ENCODE data around the gene MYCBPAP. TPM values are rescaled to one million over a fixed set of nuclear protein-coding genes. Genes with fewer than 3 reads are reported as not detected.

The MYCBPAP gene
- total and polyA plus RNA-seq, 2 donors (not counting 1 experiment from before 2014, with no cell fraction given) = 0.16 to 3.0 TPM

GRCh38 chr17:50524838-50525237 lies 16.6 kb downstream of the MYCBPAP start:
- no peaks in the 10 kb centered on the region for H4K20me1 ChIP-seq (ENCODE audit: control insufficient read depth, extremely low read depth, insufficient read depth, low read length)
- no peak overlapping the region for H3K27ac ChIP-seq (ENCODE audit: insufficient read depth, low read length)
- H3K4me2 ChIP-seq (ENCODE audit: extremely low read depth, insufficient read depth, low read length) = no peak overlapping the region
- H3K9ac ChIP-seq (ENCODE audit: insufficient read depth, low read length) = no peak overlapping the region
- peaks cover 17% of the 10 kb centered on the region for H3K27me3 ChIP-seq (ENCODE audit: control insufficient read depth, insufficient read depth, low read length)
- H3K79me2 ChIP-seq (ENCODE audit: control insufficient read depth, insufficient read depth, low read length) = no peaks in the 10 kb centered on the region
- TF ChIP-seq EZH2 (IDR thresholded peaks at IDR 0.05; ENCODE audit: low read length, missing control alignments) (no peak), CTCF (conservative IDR thresholded peaks at IDR 0.05 in 1 of 2, IDR thresholded peaks at IDR 0.05 in 1 of 2; ENCODE audit: low read depth in 1 of 2, low read length in 2 of 2) (no peak)
- H3K4me3 ChIP-seq (replicated peaks in 1 of 4; ENCODE audit: control extremely low read depth in 1 of 4, insufficient read depth in 1 of 4, low read depth in 3 of 4, low read length in 4 of 4) = no peak overlapping the region
- no peaks in the 10 kb centered on the region for H3K4me1 ChIP-seq (ENCODE audit: control insufficient read depth, extremely low read depth, insufficient read depth, low read length)
- no peaks in the 10 kb centered on the region for H3K9me3 ChIP-seq (ENCODE audit: control insufficient read depth, insufficient read depth, low read depth, low read length)
- H3K36me3 ChIP-seq (ENCODE audit: control insufficient read depth, insufficient read depth, low read length) = no peaks in the 10 kb centered on the region
- H2AFZ ChIP-seq (ENCODE audit: low read length) = no peak overlapping the region
- no peak for DNase-seq (ENCODE audit: low read depth in 2 of 2)

GRCh38 chr17:50527155-50527762 lies 19.0 kb downstream of the MYCBPAP start:
- H3K4me3 ChIP-seq (replicated peaks in 1 of 4; ENCODE audit: control extremely low read depth in 1 of 4, insufficient read depth in 1 of 4, low read depth in 3 of 4, low read length in 4 of 4) = no peak overlapping the region
- H3K27ac ChIP-seq (ENCODE audit: insufficient read depth, low read length) = no peak overlapping the region
- H4K20me1 ChIP-seq (ENCODE audit: control insufficient read depth, extremely low read depth, insufficient read depth, low read length) = no peaks in the 10 kb centered on the region
- H3K79me2 ChIP-seq (ENCODE audit: control insufficient read depth, insufficient read depth, low read length) = no peaks in the 10 kb centered on the region
- H3K36me3 ChIP-seq (ENCODE audit: control insufficient read depth, insufficient read depth, low read length) = no peaks in the 10 kb centered on the region
- H3K9me3 ChIP-seq (ENCODE audit: control insufficient read depth, insufficient read depth, low read depth, low read length) = no peaks in the 10 kb centered on the region
- no peak for DNase-seq (ENCODE audit: low read depth in 2 of 2)
- H3K4me1 ChIP-seq (ENCODE audit: control insufficient read depth, extremely low read depth, insufficient read depth, low read length) = no peaks in the 10 kb centered on the region
- no peak overlapping the region for H3K4me2 ChIP-seq (ENCODE audit: extremely low read depth, insufficient read depth, low read length)
- no peak overlapping the region for H2AFZ ChIP-seq (ENCODE audit: low read length)
- H3K27me3 ChIP-seq (ENCODE audit: control insufficient read depth, insufficient read depth, low read length) = peaks cover 27% of the 10 kb centered on the region
- no peak overlapping the region for H3K9ac ChIP-seq (ENCODE audit: insufficient read depth, low read length)
- TF ChIP-seq EZH2 (IDR thresholded peaks at IDR 0.05; ENCODE audit: low read length, missing control alignments) (no peak), CTCF (conservative IDR thresholded peaks at IDR 0.05 in 1 of 2, IDR thresholded peaks at IDR 0.05 in 1 of 2; ENCODE audit: low read depth in 1 of 2, low read length in 2 of 2) (no peak)

- no peaks in the 10 kb centered on the region for H3K79me2 ChIP-seq (ENCODE audit: control insufficient read depth, insufficient read depth, low read length)
- peaks cover 33% of the 10 kb centered on the region for H3K27me3 ChIP-seq (ENCODE audit: control insufficient read depth, insufficient read depth, low read length)
- H2AFZ ChIP-seq (ENCODE audit: low read length) = no peak overlapping the region
- H3K9me3 ChIP-seq (ENCODE audit: control insufficient read depth, insufficient read depth, low read depth, low read length) = no peaks in the 10 kb centered on the region
- no peak overlapping the region for H3K27ac ChIP-seq (ENCODE audit: insufficient read depth, low read length)
- H3K9ac ChIP-seq (ENCODE audit: insufficient read depth, low read length) = no peak overlapping the region
- no peak for TF ChIP-seq EZH2 (IDR thresholded peaks at IDR 0.05; ENCODE audit: low read length, missing control alignments)
- no peak for TF ChIP-seq CTCF (conservative IDR thresholded peaks at IDR 0.05 in 1 of 2, IDR thresholded peaks at IDR 0.05 in 1 of 2; ENCODE audit: low read depth in 1 of 2, low read length in 2 of 2)
- no peaks in the 10 kb centered on the region for H4K20me1 ChIP-seq (ENCODE audit: control insufficient read depth, extremely low read depth, insufficient read depth, low read length)
- no peak overlapping the region for H3K4me3 ChIP-seq (replicated peaks in 1 of 4; ENCODE audit: control extremely low read depth in 1 of 4, insufficient read depth in 1 of 4, low read depth in 3 of 4, low read length in 4 of 4)
- no peak for DNase-seq (ENCODE audit: low read depth in 2 of 2)
- no peak overlapping the region for H3K4me2 ChIP-seq (ENCODE audit: extremely low read depth, insufficient read depth, low read length)
- no peaks in the 10 kb centered on the region for H3K36me3 ChIP-seq (ENCODE audit: control insufficient read depth, insufficient read depth, low read length)
- no peaks in the 10 kb centered on the region for H3K4me1 ChIP-seq (ENCODE audit: control insufficient read depth, extremely low read depth, insufficient read depth, low read length)
Observed at GRCh38 chr17:50527949-50528474, 19.8 kb downstream of the MYCBPAP start.
